NCI-H774 (cell line): Measurements from ENCODE around the gene MCL1.
A peak's percentile ranks its signal among the peaks of the same experiment; 100 is the strongest.
"Not testable (repeated sequence)": the region's sequence is repeated elsewhere in the genome, so short reads cannot be mapped to it uniquely, and the experiment has no call there.

ENCODE experiments used
- DNase-seq: peaks from one replicate; lab custom pipeline; 2025; lab: John Stamatoyannopoulos, UW

The MCL1 gene

GRCh38 chr1:150579110-150579944, at the start of gene MCL1:
TSS of gene MCL1 (minus strand) at chr1:150579610. CDS start at chr1:150579530, 80 bp downstream.
- peak; percentile 97 for DNase-seq

DNA sequence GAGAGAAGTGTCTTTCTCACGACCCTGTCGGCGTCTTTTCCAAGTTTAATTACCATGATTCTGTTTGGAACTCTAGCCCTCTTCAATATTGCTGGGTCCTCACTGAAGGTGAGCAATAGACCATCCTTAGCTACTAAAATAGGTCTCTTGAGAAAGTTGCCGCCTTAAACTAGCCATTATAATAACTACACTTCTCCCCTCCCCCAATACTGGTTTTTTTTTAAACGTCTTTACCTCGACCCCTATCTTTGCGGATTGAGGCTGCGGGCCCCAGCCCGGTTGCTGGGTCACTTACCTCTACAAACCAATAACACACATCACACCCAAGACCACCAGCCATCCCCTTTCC, 49.3 kb upstream of the MCL1 start:
- no peak for DNase-seq

- DNase-seq, result no peak
Measured at GRCh38 chr1:150627826-150628410, 48.5 kb upstream of the MCL1 start.

- no peak for DNase-seq
Measured at GRCh38 chr1:150626150-150626549, 46.7 kb upstream of the MCL1 start.

DNA sequence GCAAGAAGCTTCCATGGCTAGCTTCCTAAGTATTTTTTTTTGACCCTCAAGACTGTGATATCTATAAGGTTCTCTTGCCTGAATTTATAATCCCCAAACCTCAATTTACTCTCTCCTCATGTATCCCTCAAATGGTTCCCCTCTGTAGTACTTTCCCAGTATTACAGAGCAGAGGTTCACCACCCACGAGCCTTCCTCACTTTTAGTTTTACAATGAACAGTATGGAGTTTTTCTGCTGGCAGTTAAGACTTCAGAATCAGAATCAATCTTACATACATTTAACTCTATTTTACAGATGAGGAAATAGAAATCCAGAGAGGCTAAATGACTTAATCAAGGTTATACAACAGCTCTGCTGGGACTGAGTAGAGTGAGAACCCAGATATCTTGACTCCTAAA, 45.1 kb upstream of the MCL1 start:
- not testable (repeated sequence) for DNase-seq

DNA sequence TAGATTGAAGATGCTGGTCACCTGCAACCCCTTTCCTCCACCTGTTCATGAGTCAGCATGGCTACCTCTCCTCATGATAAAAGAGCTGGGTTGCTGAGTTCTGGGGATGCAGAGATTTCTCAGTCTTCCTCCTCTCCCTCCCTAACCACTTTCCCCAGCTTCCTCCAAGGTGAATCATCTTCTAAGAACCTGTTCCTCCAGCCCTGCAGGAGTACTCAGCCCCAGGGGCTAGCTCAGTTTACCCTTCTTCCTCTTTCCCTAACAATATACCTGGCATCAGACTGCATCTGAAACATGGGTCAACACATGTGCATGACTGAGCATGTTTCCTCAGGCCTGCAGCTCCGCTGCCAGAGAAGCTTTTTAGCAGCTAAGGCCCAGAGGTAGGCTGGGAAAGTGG, 44.7 kb upstream of the MCL1 start:
- DNase-seq, result not testable (repeated sequence)

DNA sequence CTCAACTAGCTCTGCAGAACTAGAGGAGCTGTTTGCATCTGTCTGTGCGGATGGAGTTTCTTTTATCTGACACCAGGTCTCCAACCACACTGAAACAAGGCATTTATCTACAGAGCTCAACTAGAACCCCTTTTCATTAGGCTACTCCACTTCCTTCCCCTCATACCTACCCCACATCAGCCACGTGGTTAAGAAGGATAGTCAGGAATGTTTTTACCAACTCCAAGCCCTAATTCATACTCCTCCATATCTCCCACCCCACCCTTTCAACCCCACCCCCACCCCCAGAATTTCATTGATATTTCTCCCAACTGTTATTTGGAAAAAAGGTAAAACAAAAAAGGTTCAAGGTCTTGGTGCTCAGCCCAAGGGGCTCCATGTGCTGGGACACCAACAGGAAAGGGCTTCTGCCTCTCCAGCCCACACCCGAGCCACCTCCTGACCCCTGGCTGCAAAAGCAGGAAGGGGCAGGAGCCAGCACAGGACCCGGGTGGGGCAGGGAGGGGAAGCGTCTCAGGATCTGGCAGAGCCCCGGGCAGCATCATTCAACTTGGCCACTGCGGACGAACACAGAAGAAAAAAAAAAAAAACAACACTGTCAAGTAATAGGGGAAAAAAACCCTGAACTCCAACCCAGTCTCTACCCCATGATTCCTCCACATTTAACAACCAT, 43.0 kb upstream of the MCL1 start:
- DNase-seq, result no peak

DNA sequence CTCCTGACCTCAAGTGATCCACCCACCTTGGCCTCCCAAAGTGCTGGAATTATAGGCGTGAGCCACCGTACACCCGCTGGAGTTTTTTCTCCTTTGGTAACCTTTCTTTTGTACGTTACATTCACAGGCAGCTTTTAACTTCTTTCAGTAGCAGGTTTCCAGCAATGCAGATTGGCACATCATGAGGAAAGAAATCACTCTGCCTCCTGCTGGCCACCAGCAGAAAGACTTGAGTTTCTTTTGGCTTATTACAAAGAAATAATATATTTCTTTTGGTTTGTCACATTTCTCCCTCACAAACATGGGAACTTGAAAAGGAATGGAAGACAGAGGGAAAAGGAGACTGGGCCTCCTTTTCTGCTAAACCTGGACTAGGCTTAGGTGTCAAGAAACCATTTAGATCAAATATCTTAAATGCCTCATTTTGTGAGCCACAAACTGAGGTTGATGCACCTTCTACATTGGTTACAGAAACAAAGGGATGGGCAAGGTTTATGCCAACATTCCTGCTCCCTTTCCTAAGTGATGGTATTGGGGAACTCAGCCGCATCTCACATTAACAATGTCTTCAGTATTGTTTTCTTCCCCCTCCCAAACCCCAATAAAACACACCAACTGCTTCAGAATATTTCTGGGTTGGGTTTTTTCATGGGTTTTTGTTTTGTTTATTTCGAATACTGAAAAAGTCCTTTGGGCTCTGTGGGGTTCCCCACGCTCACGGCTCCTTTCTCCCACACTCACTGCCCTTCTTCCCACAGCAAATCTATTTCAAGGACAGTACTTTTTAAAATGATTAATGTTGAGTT, 42.3 kb upstream of the MCL1 start:
- no peak for DNase-seq

DNA sequence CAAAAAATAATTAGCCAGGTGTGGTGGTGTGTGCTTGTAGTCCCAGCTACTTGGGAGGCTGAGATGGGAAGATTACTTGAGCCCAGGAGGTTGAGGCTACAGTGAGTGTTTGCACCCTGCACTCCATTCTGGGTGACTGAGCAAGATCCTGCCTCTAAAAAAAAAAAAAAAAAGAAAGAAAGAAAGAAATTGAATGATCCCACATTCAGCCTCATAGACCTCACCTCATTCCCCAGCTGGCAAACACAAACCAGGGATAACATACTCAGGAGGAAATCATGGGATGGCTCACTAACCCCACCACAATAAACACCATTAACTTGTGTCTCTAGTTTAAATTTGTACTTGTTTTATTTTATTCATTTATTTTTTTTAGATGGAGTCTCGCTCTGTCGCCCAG, 41.5 kb upstream of the MCL1 start:
- no peak for DNase-seq

GRCh38 chr1:150619576-150620509, 40.4 kb upstream of the MCL1 start:
- DNase-seq, result no peak

DNA sequence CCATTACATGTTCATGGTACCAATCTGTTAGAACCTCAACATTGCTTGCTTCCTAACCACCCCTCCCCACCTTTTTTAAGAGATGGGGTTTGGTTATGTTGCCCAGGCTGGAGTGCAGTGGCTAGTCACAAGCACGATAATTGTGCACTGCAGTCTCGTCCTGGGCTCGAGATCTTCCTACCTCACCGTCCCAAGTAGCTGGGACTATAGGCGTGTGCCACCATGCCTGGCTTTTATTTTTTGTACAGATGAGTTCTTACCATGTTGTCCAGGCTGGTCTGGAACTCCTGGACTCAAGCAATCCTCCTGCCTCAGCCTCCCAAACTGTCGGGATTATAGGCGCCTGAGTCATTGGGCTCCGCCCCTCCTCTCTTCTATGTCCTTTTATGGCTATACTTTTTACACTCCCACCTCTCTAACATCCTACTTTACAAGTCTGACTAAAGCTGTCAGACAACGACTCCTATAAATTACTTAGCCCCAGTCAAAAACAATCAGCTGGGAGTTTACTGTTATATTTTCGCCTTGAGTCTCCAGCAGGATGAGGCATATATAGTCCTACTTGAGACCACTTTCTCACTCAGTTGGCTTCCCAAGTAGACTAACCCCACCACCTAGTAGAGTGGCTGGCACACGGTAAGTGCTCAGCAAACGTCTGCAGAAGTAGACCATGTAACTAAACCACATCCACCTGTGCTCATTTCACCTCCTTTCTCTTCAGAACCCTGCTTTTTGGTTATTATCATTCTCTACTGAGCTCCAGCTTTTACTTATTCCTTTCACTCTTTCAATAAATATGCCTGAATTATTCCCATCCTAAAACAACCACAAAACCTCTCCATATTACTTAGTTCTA, 36.2 kb upstream of the MCL1 start:
- DNase-seq, result no peak

GRCh38 chr1:150613061-150613920, 33.9 kb upstream of the MCL1 start:
- peak; percentile 95 for DNase-seq

- DNase-seq, result no peak
Measured at GRCh38 chr1:150612014-150612345, 32.6 kb upstream of the MCL1 start.

GRCh38 chr1:150610576-150610975, 31.2 kb upstream of the MCL1 start:
- no peak for DNase-seq

DNA sequence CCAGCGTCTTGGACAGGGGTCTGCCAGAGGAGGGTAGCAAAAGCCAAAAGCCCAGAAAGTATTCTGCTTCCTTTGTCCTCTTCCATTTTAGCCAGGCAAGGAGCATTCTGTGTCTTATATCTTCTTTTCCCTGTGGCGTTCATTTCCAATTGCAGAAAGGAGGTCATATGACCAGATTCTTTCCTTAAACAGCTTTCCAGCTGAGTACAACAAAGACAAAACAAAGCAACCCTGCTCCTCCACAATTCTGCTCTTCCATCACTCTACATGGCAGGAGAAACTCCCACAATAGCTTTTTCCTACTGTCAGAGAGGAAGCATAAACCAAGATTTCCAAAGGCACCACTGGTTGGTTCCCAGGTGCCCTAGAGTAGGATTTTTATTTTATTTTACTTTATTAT, 30.3 kb upstream of the MCL1 start:
- DNase-seq, result no peak

- DNase-seq, result no peak
Measured at GRCh38 chr1:150606463-150607142, 27.2 kb upstream of the MCL1 start.

DNA sequence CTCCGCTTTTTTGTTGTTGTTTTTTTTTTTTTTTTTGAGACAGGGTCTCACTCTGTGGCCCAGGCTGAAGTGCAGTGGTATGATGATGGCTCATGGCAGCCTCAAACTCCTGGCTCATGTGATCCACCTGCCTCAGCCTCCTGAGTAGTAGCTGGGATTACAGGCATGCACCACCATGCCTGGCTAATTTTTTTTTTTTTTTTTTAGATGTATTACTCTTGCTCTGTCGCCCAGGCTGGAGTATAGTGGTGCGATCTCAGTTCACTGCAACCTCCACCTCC, 26.0 kb upstream of the MCL1 start:
- not testable (repeated sequence) for DNase-seq

DNA sequence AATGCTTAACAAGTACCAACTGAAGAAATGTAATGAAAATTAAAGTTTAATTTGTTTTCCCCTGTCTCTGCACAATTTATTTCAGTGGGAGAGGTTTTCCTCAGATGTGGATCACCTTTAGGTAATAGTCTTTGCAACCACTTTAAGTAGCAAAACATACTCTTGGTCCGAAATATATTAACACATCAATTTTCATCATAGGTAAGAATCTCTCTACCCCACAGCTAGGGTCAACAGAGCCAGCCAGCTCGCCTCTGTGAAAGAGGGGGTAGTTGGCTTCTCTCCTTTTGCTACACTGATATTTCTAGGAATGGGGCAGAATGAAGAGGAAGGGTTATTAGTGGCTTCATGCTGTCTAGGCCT, 24.8 kb upstream of the MCL1 start:
- DNase-seq, result no peak

DNA sequence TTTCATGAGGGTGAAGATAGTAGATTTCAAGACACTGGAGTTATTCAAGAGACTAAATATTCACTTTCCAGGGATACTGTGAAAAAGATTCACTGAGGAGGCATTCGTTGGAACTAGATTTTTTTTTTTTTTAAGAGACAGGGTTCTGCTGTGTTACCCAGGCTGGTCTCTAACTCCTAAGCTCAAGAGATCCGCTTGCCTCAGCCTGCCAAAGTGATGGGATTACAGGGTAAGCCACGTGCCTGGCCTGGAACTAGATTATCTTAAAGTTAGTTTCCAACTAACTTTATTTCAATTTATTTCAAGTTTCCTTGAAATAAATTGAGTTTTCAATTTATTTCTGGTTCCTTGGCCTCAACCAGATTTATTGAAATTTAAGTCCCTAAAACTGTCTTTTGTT, 24.3 kb upstream of the MCL1 start:
- DNase-seq, result no peak
